Measurements from ENCODE around the gene NR6A1. TPM values are rescaled to one million over a fixed set of nuclear protein-coding genes. Genes with fewer than 3 reads are reported as not detected.

Gene NR6A1
- total and polyA plus RNA-seq, 2 of the 13 experiments (the other 11 are each of a cell fraction or from before 2014, with no cell fraction given) = 28.1 to 31.5 TPM

GRCh38 chr9:124510650-124511425, 260.3 kb downstream of the NR6A1 start (continued):
- TF ChIP-seq ZNF790 (CRISPR knock-in tag; IDR thresholded peaks at IDR 0.05; ENCODE audit: borderline replicate concordance) (no peak), HOMEZ (CRISPR knock-in tag; IDR thresholded peaks at IDR 0.05; ENCODE audit: low read depth) (no peak), ZNF121 (CRISPR knock-in tag; IDR thresholded peaks at IDR 0.05) (no peak), KDM5A (IDR thresholded peaks at IDR 0.05; ENCODE audit: borderline replicate concordance, low read length) (no peak), SIN3A (IDR thresholded peaks at IDR 0.05; ENCODE audit: borderline replicate concordance, low read depth, low read length) (peak; percentile 50; the same call in 1 of the 2 replicates), ZNF292 (CRISPR knock-in tag; IDR thresholded peaks at IDR 0.05; ENCODE audit: borderline replicate concordance, low read depth) (no peak), ZC3H13 (CRISPR knock-in tag; IDR thresholded peaks at IDR 0.05) (no peak), KLF15 (CRISPR knock-in tag; IDR thresholded peaks at IDR 0.05; ENCODE audit: borderline replicate concordance) (no peak), NFIB (CRISPR knock-in tag; IDR thresholded peaks at IDR 0.05; ENCODE audit: borderline replicate concordance) (no peak), HNF1A (IDR thresholded peaks at IDR 0.05; ENCODE audit: low read depth) (no peak), HNF1A (CRISPR knock-in tag; IDR thresholded peaks at IDR 0.05; ENCODE audit: borderline replicate concordance) (peak; percentile 34; the same call in 1 of the 2 replicates), HDAC6 (IDR thresholded peaks at IDR 0.05; ENCODE audit: low read depth, low read length) (no peak), ESRRA (CRISPR knock-in tag; IDR thresholded peaks at IDR 0.05; ENCODE audit: low read depth) (0 out of 2 replicates have a peak, but pooled peaks have one; percentile 22), KAT2B (IDR thresholded peaks at IDR 0.05; ENCODE audit: borderline replicate concordance, low read depth, low read length) (no peak), ZNF33A (CRISPR knock-in tag; IDR thresholded peaks at IDR 0.05; ENCODE audit: borderline replicate concordance) (no peak), MAFK (conservative IDR thresholded peaks at IDR 0.05 in 1 of 2, IDR thresholded peaks at IDR 0.05 in 1 of 2; ENCODE audit: low read length in 2 of 2) (peak; percentile 32 to 61; a peak in 2 of 4 replicates), BRF2 (CRISPR knock-in tag; IDR thresholded peaks at IDR 0.05) (no peak), ZNF280B (CRISPR knock-in tag; IDR thresholded peaks at IDR 0.05; ENCODE audit: borderline replicate concordance) (no peak), YEATS4 (CRISPR knock-in tag; IDR thresholded peaks at IDR 0.05; ENCODE audit: borderline replicate concordance) (peak; percentile 50; the same call in 1 of the 2 replicates), ZNF724P (CRISPR knock-in tag; IDR thresholded peaks at IDR 0.05; ENCODE audit: borderline replicate concordance) (no peak)
